HEK293 (cell line): Measurements from ENCODE around the gene RHBDD2.

ENCODE experiments used
- CTCF ChIP-seq: fragments of 450-650 bp; formaldehyde crosslinking; IDR thresholded peaks from 2 replicates; pipeline ENCODE4 v1.5.1; 2016; ENCODE audit warnings: missing biosample characterization, missing genetic modification characterization
- REST ChIP-seq: fragments of 450-650 bp; formaldehyde crosslinking; IDR thresholded peaks from 2 replicates; pipeline ENCODE4 v1.5.1; 2016; ENCODE audit warnings: missing biosample characterization, missing genetic modification characterization
- SCRT1 ChIP-seq: fragments of 450-650 bp; formaldehyde crosslinking; IDR thresholded peaks from 2 replicates; pipeline ENCODE4 v1.5.1; 2016; ENCODE audit warnings: missing biosample characterization, missing genetic modification characterization, borderline replicate concordance
- ZFP69B ChIP-seq: fragments of 450-650 bp; formaldehyde crosslinking; IDR thresholded peaks from 2 replicates; pipeline ENCODE4 v1.5.1; 2016; ENCODE audit warnings: missing biosample characterization, missing genetic modification characterization
- ZIC2 ChIP-seq: fragments of 450-650 bp; formaldehyde crosslinking; IDR thresholded peaks from 2 replicates; pipeline ENCODE4 v1.5.1; 2016; ENCODE audit warnings: missing biosample characterization, missing genetic modification characterization
- ZNF133 ChIP-seq: fragments of 450-650 bp; formaldehyde crosslinking; IDR thresholded peaks from 2 replicates; pipeline ENCODE4 v1.5.1; 2016; ENCODE audit warnings: missing biosample characterization, missing genetic modification characterization
- ZNF138 ChIP-seq: fragments of 450-650 bp; formaldehyde crosslinking; IDR thresholded peaks from 2 replicates; pipeline ENCODE4 v1.5.1; 2016; ENCODE audit warnings: missing biosample characterization, missing genetic modification characterization, borderline replicate concordance
- ZNF18 ChIP-seq: fragments of 450-650 bp; formaldehyde crosslinking; IDR thresholded peaks from 2 replicates; pipeline ENCODE4 v1.5.1; 2016; ENCODE audit warnings: missing biosample characterization, missing genetic modification characterization
- ZNF324 ChIP-seq: fragments of 450-650 bp; formaldehyde crosslinking; IDR thresholded peaks from 2 replicates; pipeline ENCODE4 v1.5.1; 2016; ENCODE audit warnings: missing biosample characterization, missing genetic modification characterization
- ZNF335 ChIP-seq: fragments of 450-650 bp; formaldehyde crosslinking; conservative IDR thresholded peaks from 2 replicates; pipeline ENCODE4 v1.5.1; 2016; ENCODE audit warnings: missing biosample characterization, missing genetic modification characterization
- ZNF510 ChIP-seq: fragments of 450-650 bp; formaldehyde crosslinking; IDR thresholded peaks from 2 replicates; pipeline ENCODE4 v1.5.1; 2018; ENCODE audit warnings: mild to moderate bottlenecking, missing genetic modification characterization, missing biosample characterization; ENCODE audit not compliant: insufficient replicate concordance
- ZNF561 ChIP-seq: fragments of 450-650 bp; IDR thresholded peaks from 2 replicates; pipeline ENCODE4 v1.5.1; 2018; ENCODE audit warnings: missing biosample characterization, missing genetic modification characterization, borderline replicate concordance
- ZNF639 ChIP-seq: fragments of 450-650 bp; formaldehyde crosslinking; IDR thresholded peaks from 2 replicates; pipeline ENCODE4 v1.5.1; 2016; ENCODE audit warnings: missing biosample characterization, missing genetic modification characterization
- ZNF776 ChIP-seq: fragments of 450-650 bp; formaldehyde crosslinking; IDR thresholded peaks from 2 replicates; pipeline ENCODE4 v1.5.0; 2017; ENCODE audit warnings: missing biosample characterization, missing genetic modification characterization, borderline replicate concordance

- TF ChIP-seq ZNF18 (tag by site-specific recombination) (no peak), SCRT1 (tag by site-specific recombination) (no peak), CTCF (tag by site-specific recombination) (no peak), ZFP69B (tag by site-specific recombination) (no peak), REST (tag by site-specific recombination) (no peak), ZNF133 (tag by site-specific recombination) (no peak), ZNF510 (tag by site-specific recombination) (no peak), ZNF776 (tag by site-specific recombination) (no peak), ZNF324 (tag by site-specific recombination) (no peak), ZNF561 (tag by site-specific recombination) (no peak), ZNF138 (tag by site-specific recombination) (no peak), ZIC2 (tag by site-specific recombination) (no peak), ZNF335 (no peak), ZNF639 (tag by site-specific recombination) (no peak)
Observed at GRCh38 chr7:75849573-75849972, 29.3 kb upstream of the RHBDD2 start.
